Colon (tissue), 2 donors: ENCODE measurements around the gene CCIN.
"Not testable (repeated sequence)": the region's sequence is repeated elsewhere in the genome, so short reads cannot be mapped to it uniquely, and the experiment has no call there.

ENCODE experiments used
- FAIRE-seq: peaks from 2 replicates; lab custom pipeline; 2012; peaks lifted over from hg19 to GRCh38; lab: Jason Lieb, UNC
- donor health status: control.
- donor health status: control.

CCIN gene

GRCh38 chr9:36141288-36141687 lies 27.9 kb upstream of the CCIN start:
- FAIRE-seq = no peak

- FAIRE-seq = no peak
Measured at GRCh38 chr9:36141761-36142160, 27.4 kb upstream of the CCIN start.

- FAIRE-seq = no peak
Measured at GRCh38 chr9:36142510-36143244, 26.5 kb upstream of the CCIN start.

GRCh38 chr9:36143245-36143641 lies 25.9 kb upstream of the CCIN start:
- no peak for FAIRE-seq

- no peak for FAIRE-seq
Measured at GRCh38 chr9:36144309-36145232, 24.6 kb upstream of the CCIN start.

- no peak for FAIRE-seq
Measured at GRCh38 chr9:36145970-36146369, 23.2 kb upstream of the CCIN start.

GRCh38 chr9:36146651-36147050 lies 22.5 kb upstream of the CCIN start:
- FAIRE-seq = no peak

GRCh38 chr9:36147441-36148175 lies 21.6 kb upstream of the CCIN start:
- no peak for FAIRE-seq

GRCh38 chr9:36148311-36149051 lies 20.7 kb upstream of the CCIN start:
- no peak for FAIRE-seq

- FAIRE-seq = no peak
Measured at GRCh38 chr9:36149197-36149596, 20.0 kb upstream of the CCIN start.

- no peak for FAIRE-seq
Measured at GRCh38 chr9:36150574-36151315, 18.4 kb upstream of the CCIN start.

GRCh38 chr9:36151316-36152210 lies 17.6 kb upstream of the CCIN start:
- FAIRE-seq = no peak

- FAIRE-seq = no peak
Measured at GRCh38 chr9:36152741-36153438, 16.3 kb upstream of the CCIN start.

- no peak for FAIRE-seq
Measured at GRCh38 chr9:36153746-36154145, 15.4 kb upstream of the CCIN start.

- no peak for FAIRE-seq
Measured at GRCh38 chr9:36154331-36154952, 14.7 kb upstream of the CCIN start.

GRCh38 chr9:36156116-36156515 lies 13.1 kb upstream of the CCIN start:
- FAIRE-seq = no peak

- FAIRE-seq = no peak
Measured at GRCh38 chr9:36158122-36158521, 11.1 kb upstream of the CCIN start.

- no peak for FAIRE-seq
Measured at GRCh38 chr9:36158917-36159316, 10.3 kb upstream of the CCIN start.

- not testable (repeated sequence) for FAIRE-seq
Measured at GRCh38 chr9:36159509-36159908, 9.7 kb upstream of the CCIN start.
